GM23248 (cell line): ENCODE results near the gene CRELD2.

Source experiments
- EZH2 ChIP-seq: fragments of 200-600 bp; sonication (generic); IDR thresholded peaks from 2 replicates; pipeline ENCODE4 v1.6.1; 2018; ENCODE audit warnings: antibody characterized with exemption, mild to moderate bottlenecking; ENCODE audit not compliant: insufficient read depth, poor library complexity, severe bottlenecking
- EZH2phosphoT487 ChIP-seq: fragments of 200-600 bp; sonication (generic); IDR thresholded peaks from 2 replicates; pipeline ENCODE4 v1.6.1; 2018; ENCODE audit warnings: antibody characterized with exemption, moderate library complexity, mild to moderate bottlenecking, low read depth; ENCODE audit not compliant: insufficient read depth

DNA sequence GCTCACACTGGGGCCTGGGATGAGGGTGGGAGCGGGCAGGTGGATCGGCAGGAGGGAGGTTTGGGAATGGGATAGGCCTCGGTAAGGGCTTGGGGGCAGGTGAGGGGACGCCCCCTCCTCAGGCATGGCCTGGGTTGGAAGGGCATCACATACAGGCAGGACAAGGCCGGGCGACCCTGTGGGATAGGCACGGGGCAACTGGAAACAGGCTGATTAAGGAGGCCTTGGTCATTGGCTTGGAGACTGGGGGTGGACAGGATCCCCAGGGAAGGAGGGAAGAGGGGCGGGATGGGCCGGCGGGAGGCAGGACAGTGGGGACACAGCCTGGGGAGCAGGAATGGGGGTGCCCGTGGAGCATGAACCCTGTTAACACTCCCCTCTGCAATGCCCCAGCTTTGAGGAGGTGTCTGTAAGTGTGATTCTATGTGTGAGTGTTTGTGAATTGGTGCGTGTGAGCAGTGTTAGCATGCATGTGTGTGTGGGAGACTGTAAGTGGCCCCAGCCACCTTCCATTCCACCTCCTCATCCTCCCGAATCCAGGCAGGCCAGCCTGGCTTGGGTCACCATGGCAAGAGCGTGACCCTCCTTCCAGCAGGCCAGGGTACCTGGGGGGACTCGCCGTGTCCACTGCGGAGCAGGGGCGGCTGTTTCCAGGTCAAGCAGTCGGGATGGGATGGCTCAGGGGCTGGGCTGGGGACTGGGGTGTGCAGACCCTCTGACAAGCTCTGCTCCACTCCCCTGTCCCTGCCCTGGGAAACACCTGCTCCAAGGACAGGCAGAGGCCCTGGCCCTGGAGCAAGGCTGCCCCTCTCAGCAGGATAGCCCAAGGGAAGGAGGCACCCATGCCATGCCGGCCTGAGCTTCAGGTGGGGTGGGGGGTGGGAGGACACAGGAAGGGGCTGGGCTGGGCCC, 38.7 kb downstream of the CRELD2 start:
- TF ChIP-seq EZH2phosphoT487 (no peak), EZH2 (no peak)
